Measurements from ENCODE around the gene EFCAB8.
"Not testable (repeated sequence)": the region's sequence is repeated elsewhere in the genome, so short reads cannot be mapped to it uniquely, and the experiment has no call there.

EFCAB8 gene

GRCh38 chr20:32975121-32975520 is 116.4 kb downstream of the EFCAB8 start:
- not testable (repeated sequence) for DNase-seq

GRCh38 chr20:32975698-32976674 is 117.3 kb downstream of the EFCAB8 start:
- no peak for DNase-seq

DNA sequence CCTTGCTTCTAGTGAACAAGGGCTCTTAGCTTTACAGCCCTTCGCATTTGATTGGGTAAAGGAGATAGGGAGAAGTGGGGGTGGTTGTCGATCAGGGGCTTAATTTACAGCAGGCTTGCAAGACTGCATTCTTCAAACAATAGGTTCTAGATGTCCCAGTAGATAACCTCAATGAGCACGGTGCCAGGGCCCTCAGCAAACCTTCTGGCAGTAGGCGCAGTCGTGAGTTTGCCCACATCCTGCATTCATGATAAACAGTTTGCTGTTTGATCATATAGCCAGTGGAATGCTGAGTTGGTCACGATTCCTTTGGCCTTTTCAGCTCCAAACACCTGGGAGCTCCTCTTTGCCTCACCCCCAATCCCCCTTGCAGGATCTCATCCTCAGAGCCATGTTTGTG is 118.0 kb downstream of the EFCAB8 start:
- DNase-seq, result no peak

DNA sequence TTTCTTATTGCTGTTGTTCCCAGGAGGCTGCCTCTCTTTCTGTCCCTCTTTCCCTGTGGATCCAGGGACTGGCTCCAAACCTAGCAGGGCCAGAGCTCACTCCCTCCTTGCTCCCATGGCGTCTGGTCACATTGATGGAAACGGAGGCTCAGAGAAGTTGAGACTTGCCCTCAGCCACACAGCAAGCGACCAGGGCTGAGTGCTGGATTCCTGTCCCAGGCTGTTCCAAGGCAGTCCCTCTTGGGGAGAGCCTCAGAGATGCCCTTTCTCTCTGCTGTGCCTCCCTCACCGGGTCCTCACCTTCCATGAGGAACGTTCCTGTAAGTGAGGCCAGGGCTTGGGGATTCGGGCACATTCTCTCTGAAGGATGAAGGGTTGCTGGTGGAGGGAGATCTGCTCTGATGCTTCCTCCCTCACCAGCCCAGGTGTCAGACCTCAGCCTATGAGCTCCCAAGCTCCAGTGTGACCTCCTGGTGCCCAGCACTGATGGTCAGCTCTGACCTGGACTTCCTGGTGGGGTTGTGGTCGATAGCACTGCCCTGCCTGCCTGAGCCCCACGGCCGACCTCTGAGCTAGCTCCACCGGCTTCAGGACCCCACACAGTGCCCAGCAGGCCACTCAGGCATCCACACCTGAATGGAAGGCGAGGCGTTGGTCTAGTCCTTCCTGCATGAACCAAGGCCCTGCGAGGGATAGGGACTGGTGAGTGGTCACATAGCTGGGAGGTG is 118.7 kb downstream of the EFCAB8 start:
- no peak for DNase-seq

- DNase-seq, result no peak
Observed at GRCh38 chr20:32978009-32978335, 119.2 kb downstream of the EFCAB8 start.

- no peak for DNase-seq
Observed at GRCh38 chr20:32979201-32979998, 120.7 kb downstream of the EFCAB8 start.

DNA sequence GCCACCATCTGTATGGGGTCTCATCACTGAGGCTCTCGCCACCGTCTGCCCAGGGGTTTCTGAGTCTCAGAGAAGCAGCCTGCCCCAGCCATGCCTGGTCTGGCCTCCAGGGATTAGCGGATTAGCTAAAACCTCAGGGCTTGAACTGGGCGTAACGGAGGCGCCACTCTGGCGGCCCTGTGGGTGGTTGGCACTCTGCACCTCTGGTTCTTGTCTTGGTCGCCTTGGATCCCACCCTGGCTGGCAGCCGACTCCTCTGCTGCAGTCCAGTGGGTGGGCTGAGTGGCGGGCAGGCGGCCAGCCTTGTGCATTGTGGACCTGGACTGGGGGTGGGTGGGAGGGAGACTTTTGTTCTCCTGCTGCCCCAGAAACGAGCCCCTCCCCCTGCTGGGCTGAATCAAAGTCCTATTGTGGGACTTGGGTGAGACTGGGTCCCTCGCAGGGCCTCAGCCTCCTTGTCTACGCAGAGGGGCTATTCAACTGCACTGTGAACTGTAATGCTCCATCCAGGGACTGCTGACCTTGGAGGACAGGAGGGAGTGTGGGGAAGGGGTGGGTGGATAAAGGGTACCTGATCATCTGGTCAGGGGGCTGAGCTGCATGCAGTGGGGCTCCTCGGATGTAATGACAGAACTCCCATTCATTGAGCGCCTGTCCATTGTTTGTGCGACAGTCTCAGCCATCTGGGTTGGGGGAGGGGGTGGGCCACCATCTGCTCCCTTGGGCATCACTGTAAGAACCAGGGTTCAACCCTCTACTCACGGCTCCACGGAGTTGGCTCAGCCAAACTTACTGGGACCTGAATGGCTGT is 121.6 kb downstream of the EFCAB8 start:
- no peak for DNase-seq

DNA sequence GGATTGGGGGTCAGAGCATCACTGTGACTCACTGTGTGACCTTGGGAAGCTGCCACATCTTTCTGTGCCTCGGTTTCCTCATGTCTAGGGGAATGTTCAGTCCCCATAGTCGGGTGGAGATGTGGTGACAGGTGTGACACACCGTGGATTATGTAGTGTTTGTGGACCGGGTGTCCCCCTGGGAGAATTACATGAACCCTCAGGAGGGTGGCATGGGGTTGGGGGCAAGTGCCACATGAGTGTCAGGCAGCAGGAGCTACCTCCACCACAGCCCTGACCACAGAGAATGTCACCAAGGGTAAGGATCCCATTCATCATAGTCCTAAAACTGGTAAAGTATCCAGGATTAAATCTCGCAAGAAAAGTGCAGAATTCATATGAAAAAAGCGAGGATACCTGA is 122.3 kb downstream of the EFCAB8 start:
- no peak for DNase-seq

DNA sequence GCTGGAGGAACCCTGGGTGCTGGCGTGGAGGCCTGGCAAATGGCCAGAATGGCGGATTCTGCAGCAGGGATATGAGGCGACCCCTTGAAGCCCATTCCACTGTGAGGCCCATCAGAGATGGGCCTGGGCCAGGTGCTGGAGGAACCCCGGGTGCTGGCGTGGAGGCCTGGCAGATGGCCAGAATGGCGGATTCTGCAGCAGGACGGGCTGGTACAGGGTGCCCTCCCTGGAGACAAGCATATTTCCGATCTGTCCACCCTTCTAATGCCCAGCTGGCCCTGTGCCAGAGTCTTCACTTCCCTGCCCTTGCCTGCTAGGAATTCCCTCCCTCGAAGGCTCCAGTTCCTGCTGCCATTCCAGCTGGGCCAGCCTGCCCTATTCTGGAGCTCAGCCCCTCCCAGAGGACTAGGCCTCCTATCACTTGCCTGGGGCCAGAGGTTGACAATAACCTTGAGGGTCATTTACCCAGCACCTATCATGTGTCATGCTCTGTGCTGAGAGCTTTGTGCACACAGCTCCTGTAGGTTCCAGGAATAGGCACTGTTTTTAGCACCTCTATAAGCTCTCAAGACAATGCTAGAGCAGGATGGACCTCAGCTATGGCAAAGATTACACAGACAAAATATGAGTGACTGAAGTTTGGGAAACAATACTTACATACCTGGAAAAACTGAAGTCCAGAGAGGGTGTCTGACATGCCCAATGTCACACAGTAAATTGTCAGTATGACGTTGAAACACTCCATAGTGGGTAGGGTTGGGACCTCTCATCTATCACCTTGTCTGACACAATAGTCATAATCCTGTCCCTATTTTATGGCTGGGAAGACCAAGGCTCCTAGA is 124.1 kb downstream of the EFCAB8 start:
- no peak for DNase-seq

DNA sequence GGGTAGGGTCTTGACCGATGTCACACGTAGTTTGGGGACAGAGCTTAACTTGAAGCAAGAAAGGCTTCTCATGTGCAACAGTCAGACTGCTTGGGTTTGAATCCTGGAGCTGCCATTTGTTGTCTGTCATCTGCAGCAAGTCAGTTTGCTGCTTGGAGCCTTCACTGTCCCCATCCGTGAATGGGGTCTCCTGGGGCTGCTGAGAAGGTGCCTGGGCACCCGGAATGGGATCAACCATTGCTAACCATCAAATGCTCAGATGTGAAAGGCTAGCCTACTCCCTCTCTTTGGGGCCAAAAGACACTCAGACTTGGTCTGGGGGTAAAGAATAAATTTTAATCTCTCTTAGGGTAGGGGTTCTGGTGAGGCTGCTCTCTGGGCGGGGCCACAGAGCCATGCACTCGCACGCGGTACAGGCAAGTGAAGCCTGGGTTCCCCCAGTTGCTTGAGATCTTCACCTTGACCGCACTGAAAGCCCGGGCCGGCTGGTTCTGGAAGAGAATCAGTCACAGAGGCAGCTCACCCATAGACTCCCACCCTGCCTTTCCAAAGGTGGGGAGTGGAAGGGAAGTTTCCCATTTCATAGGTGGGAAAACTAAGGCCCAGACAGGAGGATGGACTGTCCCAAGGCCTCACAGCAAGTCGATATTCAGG is 124.9 kb downstream of the EFCAB8 start:
- DNase-seq, result no peak

DNA sequence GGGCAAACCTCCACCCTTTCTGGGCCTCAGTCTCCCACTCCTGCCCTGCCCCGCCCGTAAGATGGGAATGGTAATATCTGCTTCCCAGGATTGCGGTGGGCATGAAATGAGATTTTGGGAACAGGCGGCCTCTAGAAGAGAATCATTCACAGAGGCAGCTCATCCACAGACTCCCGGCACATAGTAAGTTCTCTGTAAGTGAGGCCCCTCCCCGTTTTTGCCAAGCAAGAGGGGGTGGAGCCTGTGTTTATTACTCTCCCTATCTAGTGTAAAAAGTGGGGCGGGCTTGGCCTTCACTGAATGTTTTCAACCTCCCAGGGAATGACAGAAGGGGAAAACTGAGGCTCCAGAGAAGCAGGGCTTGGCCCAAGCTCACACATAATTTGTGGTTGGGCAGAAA is 125.5 kb downstream of the EFCAB8 start:
- no peak for DNase-seq

GRCh38 chr20:32984631-32985354 is 126.1 kb downstream of the EFCAB8 start:
- no peak for DNase-seq

- DNase-seq, result no peak
Observed at GRCh38 chr20:32985596-32985995, 126.9 kb downstream of the EFCAB8 start.

- no peak for DNase-seq
Observed at GRCh38 chr20:32986331-32986966, 127.7 kb downstream of the EFCAB8 start.

DNA sequence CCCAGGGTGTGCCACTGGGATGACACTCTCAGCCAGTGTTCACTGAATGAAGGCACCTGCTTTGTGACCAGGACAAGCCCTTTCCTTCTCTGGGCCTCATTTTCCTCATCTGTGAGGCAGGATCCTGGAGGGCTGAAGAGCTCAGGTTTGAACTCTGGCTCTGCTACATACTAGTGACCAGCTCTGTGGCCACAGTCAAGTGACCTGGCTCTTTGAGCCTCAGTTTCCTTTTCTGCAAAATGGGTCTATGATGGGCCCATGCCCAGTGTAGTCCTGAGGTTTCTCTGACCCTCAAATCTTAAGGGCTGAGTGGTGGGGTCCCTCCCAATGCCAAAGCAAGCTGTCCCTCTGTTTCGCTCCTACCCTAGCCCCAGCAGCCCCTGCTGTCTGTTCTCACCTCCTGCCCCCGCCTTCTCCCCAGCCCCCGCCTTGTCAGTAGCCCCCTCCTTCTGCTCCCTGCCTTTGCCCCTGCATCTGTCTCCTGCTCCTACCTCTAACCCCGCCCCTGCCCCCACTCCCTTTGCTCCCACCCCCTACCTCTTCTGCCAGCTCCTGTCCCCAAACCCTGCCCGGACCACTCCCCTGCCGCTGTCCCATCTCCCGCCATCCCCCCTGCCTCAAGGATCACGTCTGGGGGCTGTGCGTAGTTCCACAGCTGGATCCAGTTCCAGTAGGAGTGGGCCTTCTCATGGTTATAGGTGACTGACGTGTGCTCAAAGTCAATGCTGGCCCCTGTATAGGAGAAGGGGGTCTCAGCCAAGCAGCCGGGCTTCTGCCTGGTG is 128.5 kb downstream of the EFCAB8 start:
- no peak for DNase-seq

GRCh38 chr20:32988008-32988407 is 129.3 kb downstream of the EFCAB8 start:
- DNase-seq, result no peak

DNA sequence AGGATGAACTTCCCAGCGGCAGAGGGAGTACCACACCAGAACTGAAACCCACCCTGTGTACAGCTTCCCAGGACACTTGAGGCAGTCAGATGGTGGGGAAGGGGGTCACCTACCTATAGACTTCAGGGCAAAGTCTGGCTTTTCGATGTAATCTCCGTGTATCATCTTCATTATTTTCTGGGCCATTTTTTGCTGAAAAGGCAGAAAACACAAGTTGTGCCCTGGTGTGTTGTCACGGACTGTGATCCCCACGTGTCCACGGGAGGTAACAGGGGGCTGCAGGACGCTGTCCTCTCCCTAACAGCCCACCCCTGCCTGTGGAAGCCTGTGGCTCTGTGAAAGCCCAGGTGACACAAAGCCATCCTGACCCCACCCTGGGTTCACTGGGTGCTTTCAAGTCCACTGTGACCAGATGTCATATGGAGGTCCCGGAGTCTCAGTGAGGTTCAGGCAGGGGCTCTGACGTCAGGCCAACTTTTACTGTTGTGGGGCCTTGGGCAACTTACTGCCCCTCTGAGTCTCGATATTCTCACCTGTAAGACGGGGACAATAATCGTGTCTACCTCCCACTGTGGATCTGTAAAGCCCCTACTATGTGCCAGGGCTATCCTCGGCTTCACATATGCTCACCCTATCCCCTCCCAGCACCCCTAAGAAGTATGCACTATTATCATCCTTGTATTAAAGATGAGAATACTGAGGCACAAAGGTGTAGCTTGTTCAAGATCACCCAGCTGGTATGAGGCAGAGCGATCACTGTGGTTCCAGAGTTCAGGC is 131.0 kb downstream of the EFCAB8 start:
- DNase-seq, result no peak

GRCh38 chr20:32990426-32990825 is 131.7 kb downstream of the EFCAB8 start:
- no peak for DNase-seq

Data from stimulated activated CD4-positive, alpha-beta T cell treated with anti-CD3 and anti-CD28 coated beads, Interleukin-4, amount 100 ng/mL, for 1 hour (primary cell).